ENCODE measurements around the gene TMEM30B.
"Not testable (repeated sequence)": the region's sequence is repeated elsewhere in the genome, so short reads cannot be mapped to it uniquely, and the experiment has no call there.

TMEM30B gene

DNA sequence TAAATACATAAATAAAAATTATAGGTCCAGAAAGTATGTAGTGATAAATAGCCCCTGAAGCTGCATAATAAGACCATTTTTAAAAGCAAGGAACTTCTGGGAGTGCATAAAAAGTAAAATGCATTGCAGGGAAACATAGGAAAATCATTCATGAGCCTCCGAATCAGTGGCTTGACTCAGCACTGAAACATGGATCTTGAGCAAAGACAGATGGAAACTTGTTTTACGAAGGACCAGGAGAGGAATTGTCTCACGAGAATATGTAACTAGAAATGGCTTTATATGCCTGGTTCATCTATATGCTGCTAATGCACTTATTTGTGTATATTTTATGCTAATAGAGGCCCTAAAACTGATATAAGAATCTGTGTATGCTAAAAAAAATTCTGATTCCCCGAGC, 14.7 kb downstream of the TMEM30B start:
- no peak for DNase-seq (ENCODE audit: low read depth, low spot score)

DNA sequence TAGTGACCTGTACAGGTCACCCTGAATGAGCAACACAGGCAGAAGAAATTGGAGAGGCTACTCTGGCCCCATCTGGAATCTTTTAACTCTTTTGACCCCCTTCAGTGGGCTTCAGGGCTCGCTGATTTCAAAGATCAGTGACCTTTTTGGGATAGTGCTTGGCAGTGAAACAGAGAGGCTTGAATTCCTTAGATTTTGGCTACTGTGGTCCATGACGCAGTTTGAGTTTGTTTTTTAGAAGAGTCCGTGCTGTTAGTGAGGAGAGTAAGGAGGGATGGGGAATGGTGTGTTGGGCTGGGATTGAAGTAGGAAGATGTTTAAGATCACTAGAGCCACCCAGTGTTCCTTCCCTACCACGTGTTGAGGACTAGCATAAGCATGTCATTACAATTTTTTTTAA, 16.5 kb downstream of the TMEM30B start:
- no peak for DNase-seq (ENCODE audit: low read depth, low spot score)

DNA sequence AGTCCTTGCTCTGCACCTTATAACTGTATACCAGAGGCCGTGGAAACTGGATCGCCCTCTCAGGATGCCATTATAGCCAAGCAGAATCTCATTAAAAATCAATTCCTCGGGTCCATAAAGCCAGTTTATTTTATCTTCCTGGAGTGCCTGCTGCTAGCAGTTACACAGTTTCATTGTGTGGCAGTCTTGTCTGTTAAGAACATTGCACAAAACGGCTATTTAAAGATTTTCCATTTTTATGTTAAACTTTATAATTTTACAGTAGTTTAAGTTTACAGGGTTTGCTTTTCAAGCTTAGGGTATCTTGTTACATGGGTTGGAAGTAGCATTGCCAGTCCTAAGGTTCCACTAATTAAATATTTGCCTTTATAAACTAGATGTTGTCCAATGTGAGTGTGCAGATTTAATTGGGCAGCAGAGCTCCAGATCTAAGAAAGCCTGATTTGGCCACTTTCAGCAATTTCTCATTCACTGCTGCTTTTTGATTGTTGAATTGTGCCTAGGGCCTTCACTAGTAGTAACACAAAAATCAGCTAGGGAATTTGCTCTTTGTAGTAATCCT, 17.0 kb downstream of the TMEM30B start:
- DNase-seq (ENCODE audit: low read depth, low spot score), result no peak

DNA sequence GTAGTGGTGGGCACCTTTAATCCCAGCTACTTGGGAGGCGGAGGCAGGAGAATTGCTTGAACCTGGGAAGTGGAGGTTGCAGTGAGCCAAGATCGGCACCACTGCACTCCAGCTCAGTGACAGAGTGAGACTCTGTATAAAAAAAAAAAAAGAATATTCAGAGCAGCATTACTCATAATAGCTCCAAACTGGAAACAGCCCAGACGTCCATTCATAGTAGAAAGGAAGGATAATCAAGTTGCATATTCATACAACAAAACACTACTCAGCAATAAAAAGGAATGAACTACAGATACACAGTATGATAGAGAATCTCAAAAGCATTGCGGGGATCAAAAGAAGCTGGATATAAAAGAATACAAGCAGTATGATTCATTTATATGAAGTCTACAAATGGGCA, 19.1 kb downstream of the TMEM30B start:
- no peak for DNase-seq (ENCODE audit: low read depth, low spot score)

DNA sequence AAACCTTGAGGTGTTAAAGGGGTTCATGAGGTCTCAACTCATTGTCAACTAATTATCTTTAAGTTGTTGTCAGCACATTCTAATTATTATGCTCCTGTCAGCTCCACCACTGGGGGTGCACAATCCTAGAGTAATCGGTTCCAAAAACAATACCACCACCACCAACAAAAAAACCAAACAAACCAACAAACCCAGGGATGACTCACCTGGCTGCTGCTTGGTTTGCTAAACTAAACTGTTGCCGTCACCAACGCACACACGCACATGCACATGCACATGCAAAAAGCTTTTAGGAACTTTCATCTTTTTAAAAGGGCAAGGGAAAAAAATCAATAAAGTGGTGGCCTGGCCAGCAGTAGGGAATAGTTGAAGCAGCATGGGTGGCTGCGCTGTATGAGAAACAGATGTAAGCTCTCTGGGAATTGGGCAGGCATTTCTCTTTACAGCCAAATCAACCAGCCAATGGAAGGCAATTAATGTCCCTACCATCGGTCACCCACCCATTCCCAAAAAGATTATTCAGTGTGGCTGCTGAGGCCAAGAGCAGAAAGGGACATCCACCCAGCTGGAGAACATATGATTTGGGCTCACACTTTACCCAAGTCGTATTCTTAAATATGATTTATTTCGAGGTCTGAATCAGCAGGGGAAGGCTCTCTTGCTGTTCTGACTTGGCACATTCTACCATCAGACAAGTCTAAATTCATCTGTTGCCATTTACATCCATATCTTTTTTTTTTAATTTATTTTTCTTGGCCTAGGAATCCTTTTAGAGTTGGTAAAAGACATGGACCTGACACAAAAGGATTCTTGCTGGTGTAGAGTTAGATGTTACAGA, 20.0 kb downstream of the TMEM30B start:
- peak; percentile 86 for DNase-seq (ENCODE audit: low read depth, low spot score)

DNA sequence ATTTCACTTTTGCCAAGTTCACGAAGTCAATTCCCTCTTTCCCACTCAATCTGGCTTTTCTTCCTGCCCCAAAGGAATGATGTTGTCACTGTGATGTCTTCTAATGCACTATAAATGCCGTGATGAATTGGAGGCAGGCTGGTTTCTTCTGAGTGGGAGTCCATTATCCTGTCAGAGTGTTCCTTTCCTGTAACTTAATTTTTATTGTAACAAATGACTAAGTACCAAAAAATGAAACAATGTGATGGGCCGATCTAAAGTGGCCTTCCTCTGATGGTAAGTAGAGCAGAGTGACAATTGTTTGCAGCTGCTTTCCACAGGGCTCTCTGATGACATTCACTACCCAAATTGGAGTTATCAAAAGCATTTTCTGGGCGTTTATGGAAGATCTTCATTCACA, 22.2 kb downstream of the TMEM30B start:
- no peak for DNase-seq (ENCODE audit: low read depth, low spot score)

DNA sequence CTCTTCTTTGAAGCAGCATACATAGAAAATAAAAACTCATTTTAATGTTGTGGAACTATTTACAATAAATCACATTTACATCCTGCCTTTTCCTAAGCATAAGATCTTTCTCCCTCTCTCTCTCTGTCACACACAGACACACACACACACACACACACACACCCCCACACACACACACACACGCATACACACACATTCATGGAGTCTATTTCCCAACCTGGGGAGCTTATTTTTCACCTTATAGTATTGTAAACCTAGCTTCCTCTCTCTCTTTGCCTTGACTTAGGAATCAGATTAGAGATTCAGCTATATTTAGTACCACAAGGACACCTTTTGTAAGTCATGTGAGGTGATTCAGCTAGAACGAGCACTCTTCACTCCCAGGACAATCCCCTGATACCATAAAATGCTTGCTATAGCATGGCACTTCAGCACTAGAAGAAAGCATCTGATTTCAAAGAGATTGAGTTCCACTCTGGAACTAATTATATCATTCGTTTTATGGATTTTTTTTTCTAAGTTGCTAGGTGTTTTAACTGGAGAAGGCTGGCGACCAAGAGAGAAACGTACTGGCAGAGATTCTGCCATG, 23.6 kb downstream of the TMEM30B start:
- DNase-seq (ENCODE audit: low read depth, low spot score), result no peak

DNA sequence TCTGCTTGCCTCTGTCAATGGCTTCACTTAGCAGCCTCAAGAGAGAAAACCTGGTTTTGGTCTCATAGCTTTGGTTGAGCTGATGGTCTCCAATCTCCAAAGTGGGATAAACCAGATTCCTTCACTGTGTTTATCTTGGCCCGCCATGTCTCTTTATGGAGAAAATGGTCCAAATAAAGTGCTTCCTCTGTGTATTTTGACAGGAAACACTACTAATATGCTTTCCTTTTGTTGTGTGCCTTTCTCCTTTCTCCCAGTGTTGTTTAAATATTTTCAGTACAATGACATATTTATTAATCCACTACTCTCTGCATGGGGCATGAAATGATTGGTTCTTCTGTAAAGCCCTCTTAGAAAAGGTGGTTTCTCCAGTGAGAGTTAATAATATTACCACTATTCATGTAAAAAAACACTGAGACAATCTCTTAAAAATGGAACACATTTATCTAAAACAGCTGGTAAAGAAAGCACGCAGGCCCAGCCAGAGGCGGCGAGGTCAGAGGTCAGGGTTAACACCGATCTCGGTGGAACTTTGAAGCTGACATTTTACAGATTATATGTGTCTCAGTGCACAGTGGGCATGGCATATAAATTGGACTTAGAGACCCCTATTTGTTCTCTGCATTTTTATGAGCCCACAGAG, 24.2 kb downstream of the TMEM30B start:
- DNase-seq (ENCODE audit: low read depth, low spot score), result no peak

DNA sequence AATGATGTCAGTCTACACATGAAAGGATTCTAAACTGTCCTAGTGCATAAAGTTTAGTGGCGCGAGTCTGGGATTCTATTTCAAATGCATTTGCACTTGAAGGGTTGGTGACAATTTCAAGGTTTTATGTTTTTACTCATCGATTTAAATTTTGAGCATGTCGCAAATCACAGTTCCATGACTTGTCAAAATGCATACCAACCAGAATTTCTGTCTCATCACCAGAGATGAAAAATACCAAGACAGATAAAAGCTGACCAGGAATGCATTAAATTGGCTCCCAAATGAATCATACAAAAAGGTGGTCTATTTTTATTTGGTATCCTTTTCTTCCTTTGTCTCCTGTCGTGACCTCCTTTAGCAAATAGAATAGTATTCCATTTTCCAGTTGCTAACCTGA, 25.2 kb downstream of the TMEM30B start:
- no peak for DNase-seq (ENCODE audit: low read depth, low spot score)

DNA sequence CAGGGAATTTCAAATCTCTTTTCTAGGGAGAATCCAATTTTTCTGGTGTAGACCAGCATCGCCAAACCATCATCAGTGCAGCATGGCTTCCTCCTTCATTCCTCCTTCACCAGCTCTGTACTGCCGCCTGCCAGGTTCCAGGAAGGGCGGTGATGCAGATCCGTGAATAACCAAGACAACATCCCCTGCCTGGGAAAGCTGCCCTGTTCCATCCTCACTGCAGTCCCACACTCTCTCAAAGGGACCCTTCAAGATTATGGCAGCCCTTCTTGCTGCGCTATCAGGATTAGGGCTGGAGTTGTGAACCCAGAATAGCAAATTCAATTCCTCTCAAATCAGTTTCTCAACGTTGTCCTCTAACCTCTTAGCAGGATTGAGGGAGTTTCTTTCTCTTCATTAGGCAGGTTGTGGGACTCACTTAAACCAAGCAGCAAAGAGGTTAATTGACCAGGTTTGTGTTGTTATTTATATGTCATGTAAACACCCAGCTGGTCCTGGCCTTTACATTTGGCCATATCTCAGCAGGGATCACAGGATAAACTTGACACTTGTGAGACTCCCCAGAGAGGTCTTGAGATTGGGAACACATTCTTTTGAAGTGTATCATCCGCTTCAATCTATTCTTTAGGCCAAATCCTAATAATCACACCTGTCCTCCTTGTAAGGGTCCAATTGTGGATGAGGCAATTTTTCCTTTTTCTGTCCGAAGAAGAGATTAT, 26.2 kb downstream of the TMEM30B start:
- no peak for DNase-seq (ENCODE audit: low read depth, low spot score)

DNA sequence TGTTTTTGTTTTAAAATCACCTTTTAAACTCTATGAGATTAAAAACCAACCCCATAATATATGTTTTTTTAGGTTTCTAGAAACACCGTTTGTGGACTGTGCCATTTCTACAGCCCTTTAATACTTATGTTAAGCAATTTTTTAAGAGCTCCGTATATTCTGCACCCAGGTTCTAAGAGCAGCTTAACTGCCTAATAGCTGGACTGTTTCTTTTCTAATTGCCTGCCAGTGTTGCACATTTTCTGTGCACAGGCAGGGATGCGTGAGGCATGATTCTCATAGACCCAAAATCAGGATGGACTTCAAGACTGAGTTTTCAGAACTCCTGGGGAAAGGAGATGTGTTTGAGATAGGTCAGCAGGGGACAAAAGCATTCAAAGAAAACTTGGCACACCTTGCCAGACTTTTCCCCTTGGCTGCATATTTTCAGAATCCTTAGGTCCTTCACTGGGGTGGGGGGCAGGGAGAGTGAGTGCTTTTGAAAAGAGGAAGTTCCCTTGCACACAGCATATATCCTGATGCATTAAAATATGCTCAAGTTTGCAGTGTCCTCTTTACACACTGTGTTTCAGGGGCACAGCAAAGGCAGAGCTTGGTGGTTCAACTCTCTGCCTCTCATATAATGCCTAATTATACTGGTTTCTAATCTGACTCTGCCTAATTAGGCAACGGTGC, 27.9 kb downstream of the TMEM30B start:
- DNase-seq (ENCODE audit: low read depth, low spot score), result no peak

DNA sequence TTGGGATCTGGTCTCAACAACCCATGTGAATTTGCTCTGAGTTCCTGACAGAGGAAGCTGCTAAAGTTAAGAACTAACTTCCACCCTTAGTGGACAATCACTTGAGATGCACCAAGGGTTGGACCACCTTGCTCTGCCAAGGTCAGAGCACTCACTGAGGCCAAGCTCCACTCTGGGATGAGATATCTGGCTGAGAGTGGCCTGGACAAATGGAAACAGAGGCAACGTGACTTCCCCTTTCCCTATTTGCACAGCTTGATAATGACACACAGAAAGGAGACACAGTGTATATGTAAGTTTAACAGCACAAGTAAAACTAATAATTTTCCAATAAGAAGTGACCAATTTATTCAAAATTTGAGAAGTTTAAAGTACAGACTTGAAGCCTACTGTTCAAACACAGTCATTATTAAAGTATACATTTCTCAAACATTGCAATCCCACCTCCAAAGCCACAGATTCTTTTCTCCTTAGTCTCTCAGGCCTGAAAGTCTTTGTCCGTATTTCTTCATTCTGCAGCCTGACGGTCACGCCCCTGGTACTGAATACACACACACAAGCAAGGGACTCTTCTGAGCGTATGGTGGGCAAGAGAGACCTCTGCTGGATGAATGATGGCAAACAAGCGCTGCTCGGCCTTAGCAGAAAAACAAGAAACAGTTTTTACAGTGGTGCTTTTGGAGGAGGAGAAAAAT, 28.6 kb downstream of the TMEM30B start:
- DNase-seq (ENCODE audit: low read depth, low spot score), result peak; percentile 95

DNA sequence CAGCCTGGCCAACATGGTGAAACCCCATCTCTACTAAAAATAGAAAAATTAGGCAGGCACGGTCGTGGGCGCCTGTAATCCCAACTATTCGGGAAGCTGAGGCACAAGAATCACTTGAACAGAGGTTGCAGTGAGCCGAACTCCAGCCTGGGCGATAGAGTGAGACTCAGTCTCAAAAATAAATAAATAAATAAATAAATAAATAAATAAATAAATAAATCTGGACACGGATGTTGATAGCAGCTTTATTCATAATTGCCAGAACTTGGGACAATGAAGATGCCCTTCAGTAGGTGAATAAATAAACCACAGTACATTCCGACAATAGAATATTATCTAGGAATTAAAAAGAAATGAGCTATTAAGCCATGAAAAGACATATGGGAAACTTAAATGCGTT, 31.1 kb downstream of the TMEM30B start:
- no peak for DNase-seq (ENCODE audit: low read depth, low spot score)

DNA sequence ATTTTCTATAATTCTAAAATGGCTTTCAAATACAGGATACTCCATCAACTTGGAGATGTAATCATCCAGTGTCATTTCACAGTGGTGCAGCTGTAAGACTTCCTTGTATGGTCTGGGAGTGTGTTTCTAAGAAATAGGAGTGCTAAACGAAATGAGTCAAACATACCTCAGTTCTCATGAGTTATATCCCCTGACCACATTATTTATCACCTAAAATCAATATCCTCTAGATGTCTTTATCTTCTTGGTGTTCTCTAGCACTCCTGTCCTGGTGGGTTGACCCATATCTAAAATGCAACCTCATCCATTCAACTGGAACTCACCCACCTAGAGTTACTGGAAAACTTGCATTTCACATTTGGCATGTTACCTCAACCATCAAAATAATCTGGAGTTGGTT, 33.2 kb downstream of the TMEM30B start:
- peak; percentile 47 for DNase-seq (ENCODE audit: low read depth, low spot score)

DNA sequence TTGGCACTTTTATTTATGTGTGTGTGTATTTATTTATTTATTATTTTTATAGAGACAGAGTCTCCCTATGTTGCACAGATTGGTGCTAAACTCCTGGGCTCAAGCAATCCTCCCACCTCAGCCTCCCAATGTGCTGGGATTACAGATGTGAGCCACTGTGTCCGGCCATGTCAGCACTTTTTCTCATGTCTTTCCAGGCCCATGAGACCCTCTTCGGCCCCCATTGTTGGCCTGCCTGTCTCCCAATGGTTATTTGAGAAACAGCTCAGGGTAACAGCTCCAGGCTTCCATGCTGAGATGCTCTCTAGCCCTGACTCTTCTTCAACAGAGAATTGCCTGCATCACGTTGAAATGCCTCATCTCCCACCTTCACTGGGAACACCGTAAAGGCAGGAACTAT, 34.4 kb downstream of the TMEM30B start:
- DNase-seq (ENCODE audit: low read depth, low spot score), result no peak

DNA sequence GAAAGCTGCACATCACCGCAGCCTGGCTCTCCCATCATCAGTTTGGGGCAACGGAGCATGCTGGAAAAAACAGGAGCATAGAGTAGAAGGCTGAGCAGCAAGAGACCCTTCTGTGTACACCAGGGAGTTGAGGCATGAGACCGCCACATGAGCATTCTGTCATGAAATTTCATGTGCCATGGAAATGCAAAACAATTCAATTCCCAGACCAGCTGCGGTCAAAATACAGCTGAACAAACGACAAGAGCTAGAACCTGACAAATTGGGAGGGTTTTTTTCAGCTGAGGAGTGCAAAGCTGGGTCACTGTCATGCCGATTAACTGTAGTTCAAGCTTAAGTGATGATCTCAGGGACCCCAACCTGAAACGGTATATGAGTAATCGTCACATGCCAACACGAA, 37.1 kb downstream of the TMEM30B start:
- no peak for DNase-seq (ENCODE audit: low read depth, low spot score)

DNA sequence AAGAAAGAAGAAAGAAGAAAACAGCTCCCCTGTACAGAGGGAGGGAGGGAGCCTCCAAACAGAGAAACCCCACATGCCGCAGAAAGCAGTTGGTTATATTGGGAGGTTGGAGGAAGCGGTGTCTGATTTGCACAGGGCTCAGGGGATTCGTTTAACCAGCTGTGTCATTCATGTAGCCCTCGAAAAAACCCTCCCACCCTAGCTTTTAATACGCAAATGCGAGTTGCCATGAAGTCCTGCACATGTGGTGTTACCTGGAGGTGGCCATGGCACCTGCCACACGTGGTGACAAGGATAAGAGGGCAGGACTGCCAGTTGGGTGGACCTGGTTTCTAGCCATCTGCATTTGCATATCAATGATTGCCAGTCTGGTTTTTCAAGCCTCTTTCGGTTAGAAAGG, 40.9 kb downstream of the TMEM30B start:
- DNase-seq (ENCODE audit: low read depth, low spot score), result no peak

DNA sequence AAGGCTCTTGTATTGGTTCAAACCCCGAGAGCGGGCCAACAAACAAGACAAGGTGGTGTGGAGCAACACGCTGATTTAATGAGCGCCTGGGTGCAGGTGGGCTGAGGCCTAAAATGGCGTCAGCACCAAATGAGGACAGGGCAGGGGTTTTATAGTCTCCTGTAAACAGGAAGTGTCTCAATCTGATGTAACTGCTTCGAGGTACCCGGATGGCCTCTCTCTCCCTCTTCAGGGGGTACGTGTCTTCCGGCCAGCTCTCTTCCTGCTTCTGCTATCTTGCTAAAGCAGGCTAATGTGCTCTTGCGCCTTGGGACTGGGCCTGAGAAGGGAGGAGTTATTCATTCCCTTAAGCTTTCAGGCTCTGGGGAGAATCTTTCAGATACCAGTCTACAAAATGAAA, 41.9 kb downstream of the TMEM30B start:
- not testable (repeated sequence) for DNase-seq (ENCODE audit: low read depth, low spot score)

DNA sequence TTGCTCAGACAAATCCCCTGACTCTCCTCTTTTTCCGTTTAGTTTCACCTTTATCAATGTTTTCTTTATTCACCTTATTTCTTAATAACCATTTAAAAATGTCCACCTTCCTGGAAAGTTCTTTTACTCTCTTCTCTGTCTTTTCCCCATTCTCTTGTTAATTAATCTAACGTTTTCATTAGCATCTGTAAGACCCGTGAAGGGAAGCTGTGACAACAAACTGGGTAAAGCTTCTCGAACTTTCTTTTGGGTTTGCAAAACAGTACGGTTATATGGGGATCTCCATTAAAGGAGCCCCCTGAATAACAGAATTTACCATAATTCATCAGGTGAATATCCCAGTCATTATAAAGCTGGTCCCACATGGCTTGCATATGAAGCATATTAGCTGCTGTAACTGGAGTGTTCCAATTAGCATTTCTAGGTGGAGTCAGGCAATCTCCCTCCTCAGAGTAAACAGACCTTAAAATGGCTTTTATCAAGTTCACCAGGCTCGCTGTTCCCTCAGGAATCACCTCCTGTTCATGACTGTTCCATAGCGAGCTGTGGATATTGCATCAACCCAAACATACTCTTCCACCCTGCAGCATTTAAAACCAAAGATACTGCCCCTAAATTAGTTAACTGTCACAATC, 42.4 kb downstream of the TMEM30B start:
- DNase-seq (ENCODE audit: low read depth, low spot score), result no peak

DNA sequence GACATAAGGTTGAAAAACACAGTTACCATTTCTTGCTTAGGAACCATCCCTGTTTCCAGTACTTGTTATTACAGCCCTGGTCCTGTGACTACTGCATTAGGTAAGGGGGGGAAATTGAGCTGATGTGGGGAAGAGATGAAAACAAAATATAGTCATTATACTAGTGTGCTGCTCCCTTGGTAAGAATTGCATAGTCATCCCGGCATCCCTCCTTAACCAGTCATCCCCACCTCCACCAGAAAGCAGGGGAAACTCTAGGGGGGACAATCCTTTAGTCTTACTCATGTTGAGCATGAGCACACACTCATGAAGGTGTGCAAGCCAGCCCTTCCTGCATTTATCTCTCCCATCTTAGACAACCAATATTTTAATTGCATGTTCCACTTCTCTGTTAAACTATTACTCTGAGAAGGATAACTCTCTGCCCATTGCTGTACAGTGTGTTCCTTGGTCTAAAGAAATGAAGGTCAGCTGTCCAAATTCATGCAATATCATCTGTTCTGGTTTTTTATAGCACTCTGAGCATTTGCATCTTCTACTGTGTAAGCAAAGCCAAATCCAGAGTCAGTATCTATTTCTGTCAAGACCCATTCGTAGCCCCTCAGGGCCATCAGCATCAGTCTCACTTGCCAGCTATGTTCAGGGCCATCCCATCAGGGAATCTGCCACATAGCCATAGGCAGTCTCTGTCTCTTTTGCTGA, 46.8 kb downstream of the TMEM30B start:
- DNase-seq (ENCODE audit: low read depth, low spot score), result no peak
